Endometrial microvascular endothelial cells (primary cell): ENCODE measurements around the gene WWTR1. TPM values are rescaled to one million over a fixed set of nuclear protein-coding genes. Genes with fewer than 3 reads are reported as not detected.

Experiments used
- in situ Hi-C: cut with HindIII; loops from 2 replicates; pipeline ENCODE4 v1.10.0; 2017; ENCODE audit warnings: low sequenced_read_pairs, low pct_unique_long_range_greater_than_20kb; ENCODE audit errors: inconsistent ontology term
- total RNA-seq: library from RNA; depleted of rRNA; stranded (reverse); fragments of >200 nt; gene quantifications from one replicate; pipeline ENCODE4 v1.2.3, GENCODE V29; 2015; ENCODE audit errors: inconsistent ontology term

WWTR1 gene
- 77.3 TPM for total RNA-seq

- in situ Hi-C loops = no loop called here
Measured at GRCh38 chr3:149657926-149658743, at the start of gene WWTR1. Gene WWTR1 (minus strand): TSS chr3:149658025. CDS start chr3:149657306, 719 bp downstream.

GRCh38 chr3:149706905-149707304, 49.1 kb upstream of the WWTR1 start:
- in situ Hi-C loops = no loop called here

DNA sequence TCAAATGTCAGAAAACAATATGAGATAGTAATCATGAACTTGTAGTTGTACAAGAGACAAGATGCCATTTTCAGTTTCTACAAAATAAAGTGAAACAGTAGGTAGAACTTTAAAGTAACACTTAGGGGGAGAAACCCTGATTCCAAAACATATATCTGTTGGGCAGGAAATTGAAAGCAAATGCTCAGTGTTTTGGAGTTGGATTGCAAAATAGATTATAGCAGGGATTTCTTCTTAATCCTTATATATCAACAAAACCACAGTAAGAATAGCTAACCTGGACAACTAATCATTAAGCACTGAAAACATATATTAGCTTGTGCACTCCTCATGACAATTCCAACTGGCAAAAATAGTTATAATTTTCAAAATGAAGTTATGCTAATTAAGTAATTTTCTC, 47.6 kb upstream of the WWTR1 start:
- in situ Hi-C loops = no loop called here

DNA sequence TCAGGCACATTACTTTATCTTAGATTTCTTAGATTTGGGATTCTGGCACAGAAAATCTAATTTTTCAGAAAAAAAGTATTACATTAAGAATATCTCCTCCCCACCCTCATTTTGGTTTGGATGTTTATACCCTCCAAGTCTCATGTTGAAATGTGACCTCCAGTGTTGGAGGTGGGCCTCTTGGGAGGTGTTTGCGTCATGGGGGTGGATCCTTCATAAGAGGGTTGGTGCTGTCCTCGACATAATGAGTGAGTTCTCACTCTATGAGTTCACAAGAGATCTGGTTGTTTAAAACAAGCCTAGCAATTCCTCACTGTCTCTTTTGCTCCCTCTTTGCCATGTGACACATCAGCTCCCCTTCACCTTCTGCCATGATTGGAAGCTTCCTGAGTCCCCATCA, 45.6 kb upstream of the WWTR1 start:
- in situ Hi-C loops = no loop called here

DNA sequence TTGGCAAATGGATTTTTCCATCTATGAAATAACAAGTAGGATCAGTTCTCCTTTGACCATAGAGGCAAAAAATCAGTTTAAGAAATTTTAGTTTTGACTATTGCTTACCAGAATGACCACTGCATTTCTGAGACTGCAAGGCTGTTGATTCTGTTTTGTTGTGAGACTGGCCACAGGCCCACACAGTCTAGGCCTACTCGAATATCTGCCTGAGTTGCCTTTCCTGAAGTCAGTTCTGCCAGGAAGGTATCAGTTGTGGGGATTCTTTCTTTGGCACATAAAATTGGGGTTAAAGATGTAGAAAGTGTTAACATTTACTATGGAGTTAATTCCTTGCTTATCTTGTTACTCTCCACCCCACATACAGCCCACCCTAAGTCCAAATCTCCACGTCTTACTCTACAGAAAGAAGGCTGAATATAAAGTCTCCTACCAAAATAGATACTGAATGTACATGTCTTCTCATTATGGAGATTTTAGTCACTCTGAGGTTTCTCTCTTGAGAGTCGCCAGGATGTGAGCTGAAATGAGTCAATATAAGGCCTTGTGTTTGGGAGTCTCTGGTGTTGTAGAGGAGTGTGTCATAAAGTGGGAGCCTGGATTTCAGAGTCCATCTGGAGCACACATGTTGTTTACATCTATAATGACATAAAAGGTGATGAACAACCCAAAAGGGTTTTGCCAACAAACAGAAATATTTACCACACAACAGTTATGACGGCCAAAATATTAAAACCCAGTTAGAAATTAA, 45.0 kb upstream of the WWTR1 start:
- in situ Hi-C loops = no loop called here

DNA sequence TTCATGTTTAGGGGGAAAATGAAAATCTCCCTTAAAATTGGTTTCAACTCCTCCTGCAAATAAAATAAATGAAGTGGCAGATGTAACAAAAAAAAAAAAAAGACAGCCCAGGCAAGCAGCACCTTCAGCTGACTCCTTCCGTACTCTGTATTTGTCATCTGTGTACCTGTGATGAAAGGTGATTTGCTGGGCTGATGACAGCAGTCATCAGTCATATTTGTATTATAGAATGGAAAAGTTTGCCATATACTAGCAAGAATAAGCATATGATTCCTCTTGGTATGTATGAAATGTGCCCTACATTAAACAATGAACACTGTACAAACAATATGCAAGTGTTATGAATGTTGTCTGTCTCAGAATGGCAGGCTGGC, 44.1 kb upstream of the WWTR1 start:
- in situ Hi-C loops = no loop called here

DNA sequence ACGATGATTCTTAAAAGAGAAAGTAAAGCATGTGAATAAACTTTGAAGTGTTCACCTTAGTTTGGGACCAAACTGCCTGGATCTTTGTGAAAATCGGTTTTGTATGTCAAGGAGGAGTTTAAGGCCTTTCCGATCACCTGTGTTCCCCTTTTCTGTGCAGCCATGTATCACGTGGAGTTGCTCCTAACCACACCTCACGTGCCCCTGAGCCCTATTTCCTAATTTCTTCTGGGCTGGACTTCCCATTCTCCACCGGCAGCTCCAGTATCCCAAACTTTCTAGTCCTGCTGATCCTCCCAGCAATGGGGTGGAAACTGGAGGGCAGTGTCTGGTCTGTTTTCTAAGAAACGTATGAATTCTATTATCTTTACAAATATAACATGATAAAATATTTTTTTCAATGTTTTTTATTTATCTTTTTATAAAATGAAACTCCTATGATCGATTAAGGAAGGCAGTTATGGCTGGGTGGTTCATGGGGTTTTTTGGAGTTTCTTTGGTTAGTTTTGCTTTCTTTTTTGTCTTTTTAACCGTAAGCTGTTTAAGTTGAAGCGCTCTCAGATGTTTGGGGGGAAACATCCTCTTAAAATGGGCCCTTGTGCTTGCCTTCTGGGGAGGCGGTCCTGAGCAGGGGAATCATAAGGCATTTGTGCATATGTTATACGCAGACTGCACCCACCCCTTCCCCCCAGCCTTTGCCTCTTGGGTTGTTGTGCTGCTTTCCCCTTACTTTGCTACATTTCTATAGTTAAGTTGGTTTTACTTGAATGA, 43.6 kb upstream of the WWTR1 start:
- in situ Hi-C loops = no loop called here

DNA sequence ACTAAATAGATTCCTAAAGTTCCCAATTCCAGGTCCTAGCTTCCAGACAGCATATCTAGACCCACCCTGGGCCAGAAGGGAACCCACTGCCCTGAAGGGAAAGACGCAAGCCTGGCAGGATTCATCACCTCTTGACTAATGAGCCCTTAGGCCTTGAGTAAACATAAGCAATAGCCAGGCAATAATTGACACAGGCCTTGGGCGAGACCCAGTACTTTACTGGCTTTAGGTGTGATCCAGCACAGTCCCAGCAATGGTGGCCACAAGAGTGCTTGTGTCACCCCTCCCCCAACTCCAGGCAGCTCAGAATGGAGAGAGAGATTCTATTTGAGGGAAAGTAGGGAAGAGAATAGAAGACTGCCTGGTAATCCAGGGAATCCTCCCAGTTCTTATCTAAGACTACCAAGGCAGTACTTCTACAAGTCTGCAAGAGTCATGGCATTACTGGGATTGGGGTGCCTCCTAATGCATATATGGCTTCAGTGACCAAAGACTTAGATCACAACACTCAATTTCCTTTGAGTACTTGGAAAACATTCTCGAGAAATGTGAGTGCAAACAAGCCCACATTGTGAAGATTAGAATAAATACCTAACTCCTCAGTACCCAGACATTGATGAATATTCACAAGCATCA, 30.4 kb upstream of the WWTR1 start:
- in situ Hi-C loops = no loop called here

GRCh38 chr3:149686996-149687395, 29.2 kb upstream of the WWTR1 start:
- in situ Hi-C loops = no loop called here

GRCh38 chr3:149678351-149678950, 20.6 kb upstream of the WWTR1 start:
- in situ Hi-C loops = no loop called here

- in situ Hi-C loops = no loop called here
Measured at GRCh38 chr3:149673393-149673792, 15.6 kb upstream of the WWTR1 start.

- in situ Hi-C loops = no loop called here
Measured at GRCh38 chr3:149670742-149671492, 13.1 kb upstream of the WWTR1 start.

DNA sequence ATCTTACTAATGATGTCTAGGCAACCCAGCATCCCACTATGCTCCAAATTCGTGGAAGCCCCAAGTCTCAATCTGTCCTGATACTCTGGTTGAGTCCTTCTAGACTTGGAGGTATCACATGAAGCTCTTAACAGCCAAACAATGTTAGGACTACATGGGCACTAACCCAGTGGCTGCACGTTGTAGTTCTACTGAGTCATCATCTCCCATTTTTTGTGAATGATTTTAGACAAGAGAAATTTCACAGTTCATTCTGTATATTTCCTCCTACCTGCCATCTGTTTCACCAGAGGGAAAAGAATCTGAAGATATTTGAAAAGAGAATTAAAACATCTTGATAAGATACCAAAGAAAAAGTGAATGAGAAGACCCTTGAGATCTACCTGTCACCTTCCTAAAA, 9.8 kb upstream of the WWTR1 start:
- in situ Hi-C loops = no loop called here

DNA sequence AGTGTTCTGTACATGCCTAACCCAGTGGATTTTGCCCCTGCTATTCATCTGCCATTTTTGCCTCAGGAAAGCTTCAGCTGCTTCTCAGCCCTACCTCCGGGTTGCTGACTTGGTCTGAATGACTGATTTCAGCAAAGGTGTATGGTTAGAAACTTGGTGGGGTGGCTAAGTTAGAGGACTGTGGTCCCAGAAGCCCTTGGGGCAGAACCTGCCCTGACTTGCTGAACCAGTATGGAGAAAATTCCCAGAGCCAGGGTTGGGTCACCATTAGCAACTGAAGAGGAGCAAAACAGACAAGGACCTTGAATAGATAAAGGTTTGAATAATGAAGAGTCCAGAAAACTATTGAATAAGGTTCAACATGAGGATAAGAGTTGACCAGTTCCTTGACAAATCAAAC, 6.1 kb upstream of the WWTR1 start:
- in situ Hi-C loops = no loop called here

DNA sequence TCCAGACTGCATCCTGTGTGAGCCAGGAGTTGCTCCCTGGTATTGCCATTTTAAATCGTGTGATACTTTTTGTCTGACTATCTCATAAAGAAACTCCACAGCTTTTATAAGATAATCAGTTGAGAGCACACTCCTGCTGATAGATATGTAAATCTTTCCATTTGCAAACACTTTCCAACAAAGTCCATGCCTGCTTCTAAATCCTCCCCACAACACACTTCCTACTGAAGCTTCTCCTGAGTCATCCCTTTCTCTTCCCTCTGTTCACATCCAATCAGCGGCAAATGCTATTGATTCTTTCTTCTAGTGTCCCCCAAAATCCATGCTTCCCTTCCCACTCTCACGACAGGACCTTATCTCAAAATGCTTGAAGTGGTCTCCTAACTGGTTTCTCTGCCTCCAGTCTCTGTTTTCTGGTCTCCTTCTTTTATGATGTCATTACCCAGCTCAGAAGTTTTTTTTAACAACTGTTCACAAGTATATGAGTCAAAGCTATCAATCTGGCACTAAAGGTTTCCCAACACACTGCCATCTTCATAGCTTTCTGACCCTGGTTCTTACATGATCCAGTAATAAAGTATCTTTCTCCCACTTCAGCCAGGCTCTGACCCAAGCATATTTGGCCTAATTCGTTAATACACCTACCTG, 4.5 kb upstream of the WWTR1 start:
- in situ Hi-C loops = no loop called here

- in situ Hi-C loops = no loop called here
Measured at GRCh38 chr3:149660462-149660861, 2.6 kb upstream of the WWTR1 start.

DNA sequence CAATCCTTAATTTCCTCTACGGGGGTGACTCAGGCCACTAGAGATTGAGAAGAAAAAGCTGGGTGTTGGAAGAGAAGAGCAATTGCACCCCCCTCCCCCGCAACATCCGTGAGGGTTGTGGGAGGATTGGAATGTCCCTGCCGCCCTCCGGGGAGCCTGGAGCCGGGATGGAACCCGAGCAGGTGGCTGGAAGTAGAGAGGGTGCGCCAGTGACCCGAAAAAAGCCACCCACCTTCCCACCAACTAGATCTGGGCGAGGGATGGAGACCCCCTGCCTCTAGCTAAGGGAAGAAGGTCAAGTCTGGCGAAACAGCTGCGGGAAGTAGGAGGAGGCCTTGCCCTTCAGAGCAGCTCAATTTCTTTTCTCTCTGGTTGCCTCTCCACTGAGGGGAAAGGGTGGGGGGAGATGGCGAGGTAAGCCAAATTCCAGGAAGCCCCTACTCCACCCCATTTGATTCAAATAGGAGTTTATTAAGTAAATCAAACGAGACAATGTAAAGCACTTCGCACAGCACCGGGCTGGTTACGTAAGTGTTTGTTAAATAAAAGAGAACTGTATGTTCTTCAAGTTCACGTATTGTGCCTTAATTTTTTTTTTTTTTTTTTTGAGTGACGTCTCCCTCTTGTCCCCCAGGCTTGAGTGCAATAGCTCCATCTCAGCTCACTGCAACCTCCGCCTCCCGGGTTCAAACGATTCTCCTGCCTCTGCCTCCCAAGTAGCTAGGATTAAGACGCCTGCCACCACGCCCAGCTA, 1.1 kb upstream of the WWTR1 start:
- in situ Hi-C loops = no loop called here
